BJ (cell line): ENCODE data around the gene MAPKAPK2. TPM values are rescaled to one million over a fixed set of nuclear protein-coding genes. Genes with fewer than 3 reads are reported as not detected.

Experiments
- CTCF ChIA-PET: fragments of 350-600 bp; formaldehyde crosslinking; extraction: SDS; loops from one replicate; lab custom pipeline; 2021; ENCODE audit warnings: antibody characterized with exemption, inconsistent platforms; lab: Yijun Ruan, JAX
- POLR2A ChIA-PET: fragments of 300-600 bp; sonication (Branson Sonifier 250); formaldehyde crosslinking; extraction: SDS; loops from one replicate; lab custom pipeline; 2021; ENCODE audit warnings: antibody characterized with exemption; lab: Charles Lee
- DNase-seq: peaks from one replicate; pipeline ENCODE4 v3.0.0-alpha.2; 2011; ENCODE audit warnings: low read depth
- H3K27me3 ChIP-seq: 2 replicates; pipeline ENCODE4 v1.6.0; 2011; ENCODE audit warnings: low read length; ENCODE audit not compliant: control insufficient read depth, insufficient read depth
- H3K36me3 ChIP-seq: 2 replicates; pipeline ENCODE4 v1.5.1; 2011; ENCODE audit warnings: low read length; ENCODE audit not compliant: control insufficient read depth, insufficient read depth
- H3K4me3 ChIP-seq: 2 replicates; pipeline ENCODE4 v1.5.1; 2011; ENCODE audit warnings: low read depth, mild to moderate bottlenecking, control low read depth, low read length
- polyA plus RNA-seq: library from polyadenylated mRNA; depleted of rRNA; stranded (reverse); fragments of >200 nt; gene quantifications from 2 replicates; pipeline ENCODE4 v1.2.3, GENCODE V29; 2011
- TF ChIP-seq, protein P1 (sequence below): IDR thresholded peaks from 2 replicates; pipeline ENCODE4 v1.5.1; 2011; ENCODE audit warnings: low read depth, mild to moderate bottlenecking, control low read depth, inconsistent platforms, low read length, moderate library complexity; ENCODE audit not compliant: insufficient read depth

The MAPKAPK2 gene
- polyA plus RNA-seq, 1 experiment = 80.1 TPM

- Histone ChIP-seq H3K4me3 (no peak overlapping the region), H3K36me3 (peaks cover 17% of the 10 kb centered on the region), H3K27me3 (no peaks in the 10 kb centered on the region)
- CTCF ChIA-PET = interaction anchor here (0.8 to 5.4 kb wide), 13 partner anchors 11 to 175 kb away, joined by 3 to 101 read pairs (median 7); partner anchors contain the start of gene IL20
- TF ChIP-seq, protein P1, sequence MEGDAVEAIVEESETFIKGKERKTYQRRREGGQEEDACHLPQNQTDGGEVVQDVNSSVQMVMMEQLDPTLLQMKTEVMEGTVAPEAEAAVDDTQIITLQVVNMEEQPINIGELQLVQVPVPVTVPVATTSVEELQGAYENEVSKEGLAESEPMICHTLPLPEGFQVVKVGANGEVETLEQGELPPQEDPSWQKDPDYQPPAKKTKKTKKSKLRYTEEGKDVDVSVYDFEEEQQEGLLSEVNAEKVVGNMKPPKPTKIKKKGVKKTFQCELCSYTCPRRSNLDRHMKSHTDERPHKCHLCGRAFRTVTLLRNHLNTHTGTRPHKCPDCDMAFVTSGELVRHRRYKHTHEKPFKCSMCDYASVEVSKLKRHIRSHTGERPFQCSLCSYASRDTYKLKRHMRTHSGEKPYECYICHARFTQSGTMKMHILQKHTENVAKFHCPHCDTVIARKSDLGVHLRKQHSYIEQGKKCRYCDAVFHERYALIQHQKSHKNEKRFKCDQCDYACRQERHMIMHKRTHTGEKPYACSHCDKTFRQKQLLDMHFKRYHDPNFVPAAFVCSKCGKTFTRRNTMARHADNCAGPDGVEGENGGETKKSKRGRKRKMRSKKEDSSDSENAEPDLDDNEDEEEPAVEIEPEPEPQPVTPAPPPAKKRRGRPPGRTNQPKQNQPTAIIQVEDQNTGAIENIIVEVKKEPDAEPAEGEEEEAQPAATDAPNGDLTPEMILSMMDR = no peak
- POLR2A ChIA-PET = no interaction called here
- DNase-seq = no peak
Measured at GRCh38 chr1:206736878-206737728, 52.4 kb downstream of the MAPKAPK2 start.

- TF ChIP-seq, protein P1 = no peak
- ChIA-PET POLR2A (no interaction called here), CTCF (interaction anchor here (0.7 to 1.4 kb wide), 5 partner anchors 12 to 245 kb away, joined by 3 to 7 read pairs (median 6); no protein-coding TSS in a partner anchor)
Measured at GRCh38 chr1:206737729-206738201, 53.1 kb downstream of the MAPKAPK2 start.

GRCh38 chr1:206738370-206739366 is 54.0 kb downstream of the MAPKAPK2 start:
- no peaks in the 10 kb centered on the region for H3K27me3 ChIP-seq
- H3K4me3 ChIP-seq = no peak overlapping the region
- ChIA-PET POLR2A (no interaction called here), CTCF (interaction anchor here (0.7 to 3.1 kb wide), 11 partner anchors 10 to 244 kb away, joined by 3 to 20 read pairs (median 6); no protein-coding TSS in a partner anchor)
- DNase-seq = no peak
- TF ChIP-seq, protein P1 = peak; percentile 56
- peaks cover 8% of the 10 kb centered on the region; the same call in 1 of the 2 replicates for H3K36me3 ChIP-seq

More at GRCh38 chr1:206737729-206738201, 53.1 kb downstream of the MAPKAPK2 start:
- no peak overlapping the region for H3K4me3 ChIP-seq
- H3K36me3 ChIP-seq = peaks cover 14% of the 10 kb centered on the region
- no peak for DNase-seq
- H3K27me3 ChIP-seq = no peaks in the 10 kb centered on the region

GRCh38 chr1:206739411-206740076 is 54.8 kb downstream of the MAPKAPK2 start:
- ChIA-PET CTCF (interaction anchor here (0.7 to 3.1 kb wide), 8 partner anchors 9 to 260 kb away, joined by 3 to 20 read pairs (median 4); no protein-coding TSS in a partner anchor), POLR2A (no interaction called here)
- H3K4me3 ChIP-seq = no peak overlapping the region
- DNase-seq = no peak
- peaks cover 6% of the 10 kb centered on the region; the same call in 1 of the 2 replicates for H3K36me3 ChIP-seq
- TF ChIP-seq, protein P1 = no peak
- H3K27me3 ChIP-seq = no peaks in the 10 kb centered on the region
